GM12872 (cell line): ENCODE data around the gene SLC44A3.

Experiments
- CTCF ChIP-seq: IDR thresholded peaks from 3 replicates; pipeline ENCODE4 v1.5.1; 2011; ENCODE audit warnings: low read depth, mild to moderate bottlenecking, low read length, moderate library complexity; ENCODE audit not compliant: insufficient read depth

Gene SLC44A3

GRCh38 chr1:94823116-94823515 lies 3.0 kb downstream of the SLC44A3 start:
- no peak for TF ChIP-seq CTCF

DNA sequence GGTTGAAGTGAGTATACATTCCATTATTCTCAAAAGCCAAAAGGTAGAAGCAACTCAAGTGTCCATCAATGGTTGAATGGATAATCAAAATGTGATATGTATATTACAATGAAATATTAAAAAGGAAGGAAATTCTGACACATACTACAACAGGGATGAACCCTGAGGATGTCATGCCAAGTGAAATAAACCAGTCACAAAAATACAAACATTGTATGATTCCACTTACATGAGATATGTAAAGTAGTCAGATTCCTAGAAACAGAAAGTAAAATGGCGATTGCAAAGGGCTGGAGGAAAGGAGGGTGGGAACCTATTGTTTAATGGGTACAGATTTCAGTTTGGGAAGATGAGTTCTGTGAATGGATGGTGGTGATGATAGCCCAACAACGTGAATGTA lies 5.8 kb downstream of the SLC44A3 start:
- TF ChIP-seq CTCF: no peak

- TF ChIP-seq CTCF: no peak
Observed at GRCh38 chr1:94827434-94827833, 7.3 kb downstream of the SLC44A3 start.

- no peak for TF ChIP-seq CTCF
Observed at GRCh38 chr1:94828251-94828650, 8.1 kb downstream of the SLC44A3 start.

DNA sequence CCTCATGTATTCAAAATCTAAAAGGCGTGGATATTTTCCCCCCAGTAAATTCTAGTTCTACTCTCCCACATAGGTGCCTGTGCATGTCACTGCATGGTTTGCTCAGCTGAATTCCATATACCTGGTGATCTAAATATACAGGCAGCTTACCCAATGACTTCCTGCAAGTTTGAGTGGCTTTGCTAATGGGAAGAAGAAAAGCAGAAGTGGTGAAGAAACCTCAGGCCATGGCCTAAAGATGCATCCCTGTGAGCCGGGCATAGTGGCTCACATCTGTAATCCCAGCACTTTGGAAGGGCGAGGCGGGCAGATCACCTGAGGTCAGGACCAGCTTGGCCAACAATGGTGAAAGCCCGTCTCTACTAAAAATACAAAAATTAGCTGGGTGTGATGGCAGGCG lies 11.5 kb downstream of the SLC44A3 start:
- TF ChIP-seq CTCF: no peak

GRCh38 chr1:94832446-94832845 lies 12.3 kb downstream of the SLC44A3 start:
- TF ChIP-seq CTCF: no peak

DNA sequence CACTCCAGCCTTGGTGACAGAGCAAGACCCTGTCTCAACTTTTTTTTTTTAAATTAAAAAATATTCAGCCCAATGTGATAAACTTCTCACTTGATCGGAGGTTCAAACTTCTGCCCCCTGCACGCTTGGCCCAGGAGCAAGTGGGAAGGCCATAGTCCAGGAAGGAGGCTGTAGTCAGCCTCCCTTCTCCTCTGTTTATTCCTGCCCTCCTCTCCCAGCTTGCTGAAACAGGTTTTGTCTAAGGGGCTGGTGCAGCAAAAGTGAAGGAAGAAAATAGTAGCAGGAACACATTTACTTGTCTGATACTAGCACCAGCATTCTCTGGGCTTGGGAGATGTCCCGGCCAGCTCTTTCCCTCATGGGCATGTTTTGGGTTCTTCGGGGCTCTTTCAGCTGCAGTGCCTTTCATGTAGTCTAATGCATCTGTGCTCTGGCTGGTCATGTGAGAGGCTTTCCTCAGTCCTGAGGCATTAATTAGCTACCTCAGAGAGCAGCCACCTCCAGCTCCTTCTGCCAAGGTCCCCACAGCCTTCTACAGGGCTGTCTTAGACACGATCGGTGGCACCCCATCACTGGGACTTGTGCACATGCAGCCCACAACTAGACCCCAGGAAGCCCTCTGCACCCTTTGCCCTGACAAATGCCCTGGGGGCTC lies 12.9 kb downstream of the SLC44A3 start:
- no peak for TF ChIP-seq CTCF
